Measurements from ENCODE around the gene DLX4.

The DLX4 gene

DNA sequence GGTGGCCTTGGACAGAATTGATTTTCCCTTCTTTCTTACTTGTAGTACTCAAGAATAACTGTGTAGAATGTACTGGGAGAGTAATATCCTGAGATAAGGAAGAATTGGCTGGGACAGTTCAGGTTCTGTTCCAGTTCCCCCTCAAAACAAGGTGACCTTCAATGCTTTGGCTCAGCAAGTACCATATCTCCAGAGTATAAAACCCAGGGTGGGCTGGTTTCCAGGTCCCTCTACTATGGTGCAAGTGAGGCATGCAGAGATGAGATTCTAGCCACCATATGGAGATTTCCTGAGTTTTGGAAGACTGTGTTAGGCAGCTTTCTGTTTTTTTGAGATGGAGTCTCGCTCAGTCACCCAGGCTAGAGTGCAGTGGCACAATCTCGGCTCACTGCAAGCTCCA lies 44.1 kb downstream of the DLX4 start:
- Histone ChIP-seq H3K9ac (ENCODE audit: low read depth, low read length, poor library complexity, severe bottlenecking) (no peak overlapping the region), H3K4me3 (ENCODE audit: low read length, poor library complexity, severe bottlenecking) (no peak overlapping the region), H3K4me1 (ENCODE audit: insufficient read depth, low read length, poor library complexity, severe bottlenecking) (no peaks in the 10 kb centered on the region), H3K27me3 (ENCODE audit: insufficient read depth, low read length, poor library complexity, severe bottlenecking) (no peaks in the 10 kb centered on the region), H3F3A (ENCODE audit: low read depth) (no peaks in the 10 kb centered on the region), H3K4me2 (ENCODE audit: low read depth, low read length, poor library complexity, severe bottlenecking) (no peak overlapping the region), H3K9me3 (ENCODE audit: insufficient read depth, low read depth, low read length) (peaks cover 15% of the 10 kb centered on the region; the same call in 1 of the 2 replicates), H3K79me2 (ENCODE audit: insufficient read depth, low read length) (no peaks in the 10 kb centered on the region), H4K20me1 (ENCODE audit: insufficient read depth, low read length, poor library complexity, severe bottlenecking) (no peaks in the 10 kb centered on the region), H3K9me2 (replicated peaks; ENCODE audit: low read depth, low read length) (no peaks in the 10 kb centered on the region), H3K36me3 (ENCODE audit: insufficient read depth, low read length) (no peaks in the 10 kb centered on the region), H2AFZ (ENCODE audit: low read length) (no peak overlapping the region)
- no peak for TF ChIP-seq EZH2phosphoT487 (IDR thresholded peaks at IDR 0.05; ENCODE audit: borderline replicate concordance)
- no peak for TF ChIP-seq CTCF (conservative IDR thresholded peaks at IDR 0.05; ENCODE audit: low read length)

DNA sequence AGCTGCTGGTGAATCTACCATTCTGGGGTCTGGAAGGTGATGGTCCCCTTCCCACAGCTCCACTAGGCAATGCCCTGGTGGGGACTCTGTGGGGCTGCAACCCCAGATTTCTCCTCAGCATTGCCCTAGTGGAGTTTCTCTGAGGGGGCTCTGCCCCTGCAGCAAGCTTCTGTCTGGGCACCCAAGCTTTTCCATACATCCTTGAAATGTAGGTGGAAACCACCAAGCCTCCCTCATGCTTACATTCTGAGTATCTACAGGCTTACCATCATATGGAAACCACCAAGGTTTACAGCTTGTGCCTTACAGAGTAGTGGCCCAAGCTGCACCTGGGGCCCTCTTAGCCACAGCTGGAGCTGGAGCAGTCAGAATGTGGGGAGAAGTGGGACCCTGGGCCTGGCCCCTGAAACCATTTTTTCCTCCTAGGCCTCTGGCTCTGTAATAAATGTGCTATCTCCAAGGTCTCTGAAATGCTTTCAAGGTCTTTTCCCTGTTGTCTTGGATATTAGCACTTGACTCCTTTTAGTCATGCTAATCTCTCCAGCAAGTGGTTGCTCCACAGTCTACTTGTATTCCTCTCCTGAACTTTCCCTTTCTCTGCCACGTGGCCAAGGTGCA lies 45.6 kb downstream of the DLX4 start:
- Histone ChIP-seq H3K4me3 (ENCODE audit: low read length, poor library complexity, severe bottlenecking) (no peak overlapping the region), H3K79me2 (ENCODE audit: insufficient read depth, low read length) (no peaks in the 10 kb centered on the region), H3K36me3 (ENCODE audit: insufficient read depth, low read length) (no peaks in the 10 kb centered on the region), H3K4me1 (ENCODE audit: insufficient read depth, low read length, poor library complexity, severe bottlenecking) (no peaks in the 10 kb centered on the region), H3K9me2 (replicated peaks; ENCODE audit: low read depth, low read length) (no peaks in the 10 kb centered on the region), H3F3A (ENCODE audit: low read depth) (no peaks in the 10 kb centered on the region), H3K9me3 (ENCODE audit: insufficient read depth, low read depth, low read length) (peaks cover 15% of the 10 kb centered on the region; the same call in 1 of the 2 replicates), H4K20me1 (ENCODE audit: insufficient read depth, low read length, poor library complexity, severe bottlenecking) (no peaks in the 10 kb centered on the region), H3K4me2 (ENCODE audit: low read depth, low read length, poor library complexity, severe bottlenecking) (no peak overlapping the region), H2AFZ (ENCODE audit: low read length) (no peak overlapping the region), H3K27me3 (ENCODE audit: insufficient read depth, low read length, poor library complexity, severe bottlenecking) (no peaks in the 10 kb centered on the region), H3K9ac (ENCODE audit: low read depth, low read length, poor library complexity, severe bottlenecking) (no peak overlapping the region)
- TF ChIP-seq EZH2phosphoT487 (IDR thresholded peaks at IDR 0.05; ENCODE audit: borderline replicate concordance) (no peak), CTCF (conservative IDR thresholded peaks at IDR 0.05; ENCODE audit: low read length) (no peak)

DNA sequence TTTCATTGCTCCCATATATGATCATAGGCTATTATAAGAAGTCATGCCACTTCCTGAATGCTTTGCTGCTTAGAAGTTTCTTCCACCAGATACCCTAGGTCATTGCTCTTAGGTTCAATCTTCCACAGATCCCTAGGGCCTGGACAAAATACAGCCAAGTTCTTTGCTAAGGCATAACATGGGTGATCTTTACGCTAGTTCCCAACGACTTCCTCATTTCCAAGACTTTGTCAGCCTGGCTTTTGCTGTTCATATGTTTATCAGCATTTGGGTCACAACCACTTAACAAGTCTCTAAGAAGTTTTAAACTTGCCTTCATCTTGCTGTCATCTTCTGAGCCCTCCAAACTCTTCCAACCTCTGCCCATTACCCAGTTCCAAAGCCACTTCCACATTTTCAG lies 46.2 kb downstream of the DLX4 start:
- no peaks in the 10 kb centered on the region for H3K36me3 ChIP-seq (ENCODE audit: insufficient read depth, low read length)
- H3K4me1 ChIP-seq (ENCODE audit: insufficient read depth, low read length, poor library complexity, severe bottlenecking), result no peaks in the 10 kb centered on the region
- H3K4me2 ChIP-seq (ENCODE audit: low read depth, low read length, poor library complexity, severe bottlenecking), result no peak overlapping the region
- peaks cover 15% of the 10 kb centered on the region; the same call in 1 of the 2 replicates for H3K9me3 ChIP-seq (ENCODE audit: insufficient read depth, low read depth, low read length)
- no peak overlapping the region for H3K4me3 ChIP-seq (ENCODE audit: low read length, poor library complexity, severe bottlenecking)
- no peak overlapping the region for H3K9ac ChIP-seq (ENCODE audit: low read depth, low read length, poor library complexity, severe bottlenecking)
- no peak for TF ChIP-seq CTCF (conservative IDR thresholded peaks at IDR 0.05; ENCODE audit: low read length)
- TF ChIP-seq EZH2phosphoT487 (IDR thresholded peaks at IDR 0.05; ENCODE audit: borderline replicate concordance), result no peak
- no peak overlapping the region for H2AFZ ChIP-seq (ENCODE audit: low read length)
- H3K79me2 ChIP-seq (ENCODE audit: insufficient read depth, low read length), result no peaks in the 10 kb centered on the region
- no peaks in the 10 kb centered on the region for H4K20me1 ChIP-seq (ENCODE audit: insufficient read depth, low read length, poor library complexity, severe bottlenecking)
- H3F3A ChIP-seq (ENCODE audit: low read depth), result no peaks in the 10 kb centered on the region
- H3K27me3 ChIP-seq (ENCODE audit: insufficient read depth, low read length, poor library complexity, severe bottlenecking), result no peaks in the 10 kb centered on the region
- H3K9me2 ChIP-seq (replicated peaks; ENCODE audit: low read depth, low read length), result no peaks in the 10 kb centered on the region
